SH-SY5Y (cell line): ENCODE data around the gene DYNLT3.

Experiments used
- GATA2 ChIP-seq: IDR thresholded peaks from 2 replicates; pipeline ENCODE4 v1.6.1; 2011; ENCODE audit warnings: mild to moderate bottlenecking, low read depth, low read length
- GATA3 ChIP-seq: IDR thresholded peaks from 2 replicates; pipeline ENCODE4 v1.6.1; 2011; ENCODE audit warnings: low read depth, mild to moderate bottlenecking, low read length, moderate library complexity

- TF ChIP-seq GATA2: no peak
- TF ChIP-seq GATA3: no peak
These were observed 24.9 kb upstream of the DYNLT3 start for GRCh38 chrX:37872303-37872655.
